Endometrial microvascular endothelial cells (primary cell): ENCODE data around the gene C6orf136. TPM values are rescaled to one million over a fixed set of nuclear protein-coding genes. Genes with fewer than 3 reads are reported as not detected.

ENCODE experiments used
- in situ Hi-C: cut with HindIII; loops from 2 replicates; pipeline ENCODE4 v1.10.0; 2017; ENCODE audit warnings: low sequenced_read_pairs, low pct_unique_long_range_greater_than_20kb; ENCODE audit errors: inconsistent ontology term
- total RNA-seq: library from RNA; depleted of rRNA; stranded (reverse); fragments of >200 nt; gene quantifications from one replicate; pipeline ENCODE4 v1.2.3, GENCODE V29; 2015; ENCODE audit errors: inconsistent ontology term

C6orf136 gene
- total RNA-seq, 1 donor from 2014 or later = 13.4 TPM

DNA sequence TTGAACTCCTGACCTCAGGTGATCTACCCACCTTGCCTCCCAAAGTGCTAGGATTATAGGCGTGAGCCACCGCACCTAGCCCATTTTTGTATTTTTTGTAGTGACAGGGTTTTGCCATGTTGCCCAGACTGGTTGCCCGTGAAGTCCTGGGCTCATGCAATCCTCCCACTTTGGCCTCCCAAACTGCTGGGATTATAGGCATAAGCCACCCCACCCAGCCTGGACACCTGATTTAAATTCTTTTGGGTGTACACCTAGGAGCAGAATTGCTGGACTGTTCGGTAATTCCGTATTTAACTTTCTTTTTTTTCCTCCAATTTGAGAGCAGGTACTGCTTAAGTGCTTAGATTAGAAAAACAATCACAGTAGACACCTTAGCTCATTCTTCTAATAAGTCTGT is 49.5 kb downstream of the C6orf136 start:
- in situ Hi-C loops = no loop called here

DNA sequence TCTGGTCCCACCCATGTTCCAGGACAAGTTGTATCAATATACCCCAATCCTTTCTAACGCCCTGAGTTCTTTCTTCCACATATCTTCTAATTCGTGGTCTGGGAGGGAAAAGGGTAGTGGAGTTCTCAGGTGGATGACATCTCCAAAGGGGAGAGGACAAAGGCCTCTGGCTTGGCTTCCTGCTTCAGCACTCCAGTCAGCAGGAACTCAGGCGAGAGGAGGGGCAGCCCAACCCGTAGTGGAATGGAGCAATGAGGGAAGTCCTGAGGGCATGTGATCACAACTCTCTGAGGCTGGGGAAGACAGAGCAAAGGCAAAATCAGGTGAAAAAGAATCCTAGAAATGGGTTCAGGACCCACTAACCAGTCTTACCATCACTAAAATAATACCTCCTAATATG is 53.4 kb downstream of the C6orf136 start:
- in situ Hi-C loops = no loop called here

Other genes starting within 250 kb of the C6orf136 start
- gene HLA-E, start 157.6 kb upstream of the C6orf136 start, total RNA-seq = 514 TPM
- 58.6 TPM for gene GNL1, start 90.6 kb upstream of the C6orf136 start, total RNA-seq
- gene PRR3, start 89.8 kb upstream of the C6orf136 start, total RNA-seq = 2.2 TPM
- gene ABCF1, start 75.7 kb upstream of the C6orf136 start, total RNA-seq = 35.9 TPM
- 25.4 TPM for gene PPP1R10, start 29.9 kb upstream of the C6orf136 start, total RNA-seq
- gene MRPS18B, start 29.3 kb upstream of the C6orf136 start, total RNA-seq = 50.0 TPM
- 4.1 TPM for gene ATAT1, start 20.3 kb upstream of the C6orf136 start, total RNA-seq
- 39.8 TPM for gene DHX16, start 25.9 kb downstream of the C6orf136 start, total RNA-seq
- gene PPP1R18, start 39.5 kb downstream of the C6orf136 start, total RNA-seq = 86.2 TPM
- 30.8 TPM for gene NRM, start 43.9 kb downstream of the C6orf136 start, total RNA-seq
- 17.1 TPM for gene MDC1, start 70.1 kb downstream of the C6orf136 start, total RNA-seq
- 1,274 TPM for gene TUBB, start 73.2 kb downstream of the C6orf136 start, total RNA-seq
- gene FLOT1, start 95.6 kb downstream of the C6orf136 start, total RNA-seq = 133 TPM
- 76.4 TPM for gene IER3, start 97.4 kb downstream of the C6orf136 start, total RNA-seq
- gene DDR1, start 237.4 kb downstream of the C6orf136 start, total RNA-seq = 16.6 TPM